GM20431 (cell line): ENCODE data around the gene UMODL1.

Source experiments
- in situ Hi-C: fragments of 300-500 bp; cut with MseI, MboI; formaldehyde crosslinking; loops from one replicate; pipeline ENCODE4 v1.15.0; 2020; ENCODE audit warnings: low sequenced_read_pairs; ENCODE audit not compliant: unreplicated experiment

UMODL1 gene

GRCh38 chr21:42123219-42123908 lies 52.2 kb downstream of the UMODL1 start:
- in situ Hi-C loops = no loop called here

DNA sequence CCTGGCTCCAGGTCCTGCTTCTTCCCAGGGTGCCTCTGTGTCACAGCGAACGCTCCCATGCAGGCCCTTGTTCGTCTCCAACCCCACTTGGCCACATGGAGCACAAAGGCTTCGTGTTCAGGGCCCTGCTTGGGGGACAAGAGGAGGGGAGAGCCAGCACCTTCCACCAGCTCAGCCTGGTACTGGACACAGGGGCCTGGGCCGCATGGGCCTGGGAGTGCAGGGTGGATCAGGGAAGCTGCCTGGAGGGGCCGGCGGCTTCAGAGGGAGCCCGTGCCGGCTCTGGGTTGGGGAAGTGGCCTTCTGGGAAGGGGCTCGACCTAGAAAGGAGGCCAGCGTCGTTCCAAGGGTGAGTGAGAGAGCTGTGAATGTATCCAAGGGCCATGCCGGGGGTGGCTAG lies 53.0 kb downstream of the UMODL1 start:
- in situ Hi-C loops = no loop called here

- in situ Hi-C loops = no loop called here
Observed at GRCh38 chr21:42124826-42125570, 53.9 kb downstream of the UMODL1 start.

DNA sequence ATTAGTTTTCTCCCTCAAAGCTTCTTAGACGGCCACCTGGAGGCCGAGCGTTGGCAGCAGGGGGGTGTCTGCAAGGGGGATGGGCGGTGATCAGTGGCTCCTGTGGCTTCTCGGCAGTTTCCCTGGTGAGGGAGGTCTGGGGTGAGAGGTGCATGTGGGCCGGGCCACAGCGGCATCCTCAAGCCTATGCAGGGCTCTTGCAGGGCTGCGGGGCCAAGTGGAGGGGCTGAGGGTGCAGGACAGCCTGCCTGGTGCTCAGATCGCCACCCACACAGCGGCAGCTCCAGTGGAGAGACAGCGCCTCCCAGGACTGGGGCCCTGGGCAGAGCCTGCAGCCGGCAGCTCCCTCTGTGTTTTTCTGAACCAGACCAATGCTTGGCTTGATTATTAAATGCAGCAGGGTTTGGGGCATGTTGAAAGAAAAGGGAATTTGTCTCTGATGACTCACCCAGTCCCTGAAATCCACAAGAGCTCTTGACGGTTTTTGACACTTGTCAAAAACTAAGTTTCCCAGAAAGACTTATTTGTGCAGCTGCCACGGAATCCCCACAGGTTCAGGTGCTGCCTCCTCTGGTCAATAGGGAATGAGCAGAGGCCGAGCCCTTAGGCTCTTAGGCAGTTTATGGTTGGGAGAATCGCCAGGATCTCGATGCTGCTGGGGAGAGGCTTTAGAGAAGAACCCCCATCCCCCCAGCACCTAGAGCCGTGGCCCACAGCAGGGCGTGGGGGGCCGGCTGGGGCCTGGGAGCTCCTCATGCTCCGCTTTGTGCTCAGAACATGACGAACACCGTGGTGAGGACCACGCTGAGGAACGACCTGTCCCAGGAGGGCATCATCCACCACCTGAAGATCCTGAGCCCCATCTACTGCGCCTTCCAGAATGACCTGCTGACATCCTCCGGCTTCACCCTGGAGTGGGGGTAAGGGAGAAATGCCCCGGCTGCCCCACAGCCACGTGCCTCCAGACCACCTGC lies 54.7 kb downstream of the UMODL1 start:
- in situ Hi-C loops = no loop called here

DNA sequence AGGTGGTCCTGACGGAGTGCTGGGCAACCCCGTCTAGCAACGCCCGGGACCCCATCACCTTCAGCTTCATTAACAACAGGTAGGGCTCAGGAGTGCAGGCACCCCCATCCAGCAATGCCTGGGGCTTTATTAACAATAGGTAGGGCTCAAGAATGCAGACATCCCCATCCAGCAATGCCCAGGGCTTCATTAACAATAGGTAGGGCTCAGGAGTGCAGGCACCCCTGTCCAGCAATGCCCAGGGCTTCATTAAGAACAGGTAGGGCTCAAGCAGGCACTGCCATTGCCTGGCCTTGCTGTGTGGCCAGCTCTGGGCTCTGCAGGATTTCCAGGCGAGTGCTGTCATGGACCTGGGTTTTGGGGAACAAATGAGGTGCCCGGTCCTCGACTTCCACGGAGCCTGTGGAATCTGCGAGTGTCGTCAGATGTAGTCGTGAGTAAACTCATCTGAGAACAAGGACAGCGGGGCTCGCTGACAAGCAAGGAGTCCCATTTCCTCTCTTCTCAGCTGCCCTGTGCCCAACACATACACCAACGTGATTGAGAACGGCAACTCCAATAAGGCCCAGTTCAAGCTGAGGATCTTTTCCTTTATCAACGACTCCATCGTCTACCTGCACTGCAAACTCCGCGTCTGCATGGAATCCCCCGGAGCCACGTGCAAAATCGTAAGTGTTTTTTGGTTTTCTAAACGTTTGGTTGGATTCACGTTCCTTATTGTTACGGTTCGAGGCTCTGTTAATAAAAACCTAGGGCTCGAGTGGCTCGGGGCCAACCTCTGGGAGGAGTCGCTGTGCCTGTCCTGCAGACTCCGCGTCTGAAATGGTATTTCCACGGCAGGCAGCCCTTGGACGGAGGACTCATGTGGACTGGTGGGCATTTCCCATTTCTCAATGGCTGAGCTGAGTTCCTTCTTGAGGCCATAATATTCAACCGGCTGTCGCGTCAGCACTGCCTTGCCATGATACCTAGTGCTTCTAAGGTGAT lies 56.3 kb downstream of the UMODL1 start:
- in situ Hi-C loops = no loop called here

GRCh38 chr21:42129300-42130266 lies 58.5 kb downstream of the UMODL1 start:
- in situ Hi-C loops = no loop called here

GRCh38 chr21:42130441-42130840 lies 59.3 kb downstream of the UMODL1 start:
- in situ Hi-C loops = no loop called here

DNA sequence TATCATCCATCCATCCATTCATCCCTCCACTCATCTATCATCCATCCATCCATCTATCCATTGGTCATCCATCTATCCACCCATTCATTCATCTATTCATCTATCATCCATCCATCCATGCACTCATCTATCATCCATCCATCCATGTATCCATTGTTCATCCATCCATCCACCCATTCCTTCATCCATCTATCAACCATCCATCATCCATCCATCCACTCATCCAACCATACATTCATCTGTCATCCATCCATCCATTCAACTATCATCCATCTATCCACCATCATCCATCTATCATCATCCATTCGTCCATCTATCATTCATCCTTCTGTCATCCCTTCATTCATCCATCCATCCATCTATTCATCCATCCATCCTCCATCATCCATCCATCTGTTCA lies 61.1 kb downstream of the UMODL1 start:
- in situ Hi-C loops = no loop called here

DNA sequence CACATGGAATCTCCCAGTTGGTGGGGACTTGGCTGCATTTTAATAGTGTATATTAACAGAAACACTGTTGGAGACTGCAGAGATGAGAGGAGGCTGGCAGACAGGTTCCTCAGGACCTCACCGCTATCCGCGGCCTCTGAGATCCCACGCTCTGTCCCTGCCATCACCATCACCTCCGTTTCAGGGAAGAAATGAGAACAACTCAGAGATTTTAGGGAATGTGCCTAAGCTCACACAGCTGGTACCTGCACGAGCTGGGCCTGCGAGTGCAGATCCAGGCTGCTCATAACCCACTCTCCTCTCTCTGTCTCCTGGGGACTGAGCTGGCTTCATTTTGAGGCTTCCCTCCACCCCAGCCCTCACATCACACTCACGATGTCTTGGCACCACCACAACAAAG lies 62.0 kb downstream of the UMODL1 start:
- in situ Hi-C loops = no loop called here

- in situ Hi-C loops = no loop called here
Observed at GRCh38 chr21:42135386-42136052, 64.4 kb downstream of the UMODL1 start.

GRCh38 chr21:42137191-42137904 lies 66.2 kb downstream of the UMODL1 start:
- in situ Hi-C loops = no loop called here

GRCh38 chr21:42140196-42140934 lies 69.2 kb downstream of the UMODL1 start:
- in situ Hi-C loops = no loop called here

- in situ Hi-C loops = no loop called here
Observed at GRCh38 chr21:42141643-42142042, 70.5 kb downstream of the UMODL1 start.

DNA sequence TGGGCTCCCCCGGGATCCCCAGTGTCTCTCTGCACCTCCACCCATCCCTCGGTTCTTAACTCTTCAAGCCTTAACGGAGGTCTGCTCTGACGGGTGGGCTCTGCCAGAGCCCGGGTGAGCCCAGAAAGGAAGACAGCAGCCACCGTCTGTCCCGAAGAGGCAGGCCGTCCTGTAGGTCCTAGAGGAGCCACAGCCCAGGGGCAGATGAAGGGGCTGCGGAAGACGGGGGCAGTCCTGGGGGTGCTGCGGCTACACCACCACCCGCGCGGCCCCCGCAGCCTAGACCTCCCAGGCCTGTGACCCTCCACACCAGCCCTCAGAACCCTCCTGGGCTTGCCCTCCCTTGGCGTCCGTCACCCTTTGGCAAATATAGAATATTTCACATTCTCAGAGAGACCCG lies 71.0 kb downstream of the UMODL1 start:
- in situ Hi-C loops = no loop called here

GRCh38 chr21:42142627-42143026 lies 71.5 kb downstream of the UMODL1 start:
- in situ Hi-C loops = no loop called here

GRCh38 chr21:42143111-42143510 lies 72.0 kb downstream of the UMODL1 start:
- in situ Hi-C loops = no loop called here

GRCh38 chr21:42144221-42144620 lies 73.1 kb downstream of the UMODL1 start:
- in situ Hi-C loops = no loop called here
